DND-41 (cell line): ENCODE results near the gene KRTAP11-1.

Source experiments
- EZH2 ChIP-seq: IDR thresholded peaks from 3 replicates; pipeline ENCODE4 v1.6.1; 2012; ENCODE audit warnings: borderline replicate concordance, low read depth, mild to moderate bottlenecking, moderate library complexity, low read length, inconsistent platforms; ENCODE audit not compliant: severe bottlenecking
- TF ChIP-seq, protein P1 (sequence below): IDR thresholded peaks from 2 replicates; pipeline ENCODE4 v1.5.1; 2012; ENCODE audit warnings: borderline replicate concordance, low read length, moderate library complexity, mild to moderate bottlenecking; ENCODE audit not compliant: poor library complexity, severe bottlenecking; ENCODE audit errors: extremely low read depth

DNA sequence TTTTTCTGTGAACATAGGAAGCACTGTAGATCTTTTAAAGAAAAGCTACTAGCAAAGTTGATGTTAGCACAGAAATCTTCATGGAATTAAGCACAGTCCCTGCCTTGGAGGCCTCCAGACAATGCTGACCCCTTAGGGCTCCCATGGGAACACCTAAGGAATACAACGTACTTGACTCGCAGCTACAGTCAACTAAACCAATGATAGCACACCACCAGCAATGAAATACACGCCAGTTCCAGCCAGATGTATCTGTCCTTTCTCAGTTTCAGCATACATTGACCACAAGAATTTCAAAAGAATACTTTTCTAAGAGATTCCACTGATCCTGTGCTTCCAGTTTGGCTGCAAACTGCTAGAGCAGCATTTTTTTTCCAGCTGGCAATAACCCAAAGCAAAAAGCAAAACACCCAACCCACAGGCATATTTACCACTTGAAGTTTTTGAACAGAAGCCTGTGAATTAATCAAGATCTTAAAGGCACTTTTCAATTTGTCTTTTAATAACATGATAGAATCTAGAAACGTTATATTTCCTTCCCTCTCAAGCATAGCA, 42.8 kb upstream of the KRTAP11-1 start:
- TF ChIP-seq, protein P1, sequence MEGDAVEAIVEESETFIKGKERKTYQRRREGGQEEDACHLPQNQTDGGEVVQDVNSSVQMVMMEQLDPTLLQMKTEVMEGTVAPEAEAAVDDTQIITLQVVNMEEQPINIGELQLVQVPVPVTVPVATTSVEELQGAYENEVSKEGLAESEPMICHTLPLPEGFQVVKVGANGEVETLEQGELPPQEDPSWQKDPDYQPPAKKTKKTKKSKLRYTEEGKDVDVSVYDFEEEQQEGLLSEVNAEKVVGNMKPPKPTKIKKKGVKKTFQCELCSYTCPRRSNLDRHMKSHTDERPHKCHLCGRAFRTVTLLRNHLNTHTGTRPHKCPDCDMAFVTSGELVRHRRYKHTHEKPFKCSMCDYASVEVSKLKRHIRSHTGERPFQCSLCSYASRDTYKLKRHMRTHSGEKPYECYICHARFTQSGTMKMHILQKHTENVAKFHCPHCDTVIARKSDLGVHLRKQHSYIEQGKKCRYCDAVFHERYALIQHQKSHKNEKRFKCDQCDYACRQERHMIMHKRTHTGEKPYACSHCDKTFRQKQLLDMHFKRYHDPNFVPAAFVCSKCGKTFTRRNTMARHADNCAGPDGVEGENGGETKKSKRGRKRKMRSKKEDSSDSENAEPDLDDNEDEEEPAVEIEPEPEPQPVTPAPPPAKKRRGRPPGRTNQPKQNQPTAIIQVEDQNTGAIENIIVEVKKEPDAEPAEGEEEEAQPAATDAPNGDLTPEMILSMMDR = no peak
- TF ChIP-seq EZH2 = no peak
